GM12878 (cell line): ENCODE results near the gene YARS1. TPM values are rescaled to one million over a fixed set of nuclear protein-coding genes. Genes with fewer than 3 reads are reported as not detected.

Source experiments
- BMI1 ChIP-seq: fragments of 450-650 bp; IDR thresholded peaks from 2 replicates; pipeline ENCODE4 v1.6.1; 2016; ENCODE audit warnings: mild to moderate bottlenecking, moderate library complexity, borderline replicate concordance
- FOS ChIP-seq: IDR thresholded peaks from 3 replicates; pipeline ENCODE4 v1.6.1; 2011; ENCODE audit warnings: borderline replicate concordance; ENCODE audit not compliant: insufficient read length; ENCODE audit errors: extremely low read depth
- HCFC1 ChIP-seq: fragments of 150-350 bp; IDR thresholded peaks from 2 replicates; pipeline ENCODE4 v1.6.1; 2014; ENCODE audit warnings: low read length
- IKZF2 ChIP-seq, 2 experiments: fragments of 450-650 bp; IDR thresholded peaks; 2 replicates each; pipeline ENCODE4 v1.6.1; 2017; ENCODE audit warnings: mild to moderate bottlenecking in 2 of 2, moderate library complexity in 2 of 2
- NBN ChIP-seq: fragments of 450-650 bp; IDR thresholded peaks from 2 replicates; pipeline ENCODE4 v1.6.1; 2016
- NR2C2 ChIP-seq: IDR thresholded peaks from 2 replicates; pipeline ENCODE4 v1.6.1; 2011; ENCODE audit warnings: borderline replicate concordance, low read depth; ENCODE audit not compliant: control insufficient read depth, insufficient read length
- RELA ChIP-seq: fragments of 450-650 bp; IDR thresholded peaks from 2 replicates; pipeline ENCODE4 v1.8.0; 2014; ENCODE audit warnings: borderline replicate concordance; ENCODE audit not compliant: partially characterized antibody
- SMAD1 ChIP-seq: fragments of 450-650 bp; IDR thresholded peaks from 2 replicates; pipeline ENCODE4 v1.6.1; 2018; ENCODE audit warnings: mild to moderate bottlenecking, low read depth; ENCODE audit not compliant: partially characterized antibody
- SMARCA5 ChIP-seq: fragments of 450-650 bp; IDR thresholded peaks from 2 replicates; pipeline ENCODE4 v1.6.1; 2017; ENCODE audit warnings: mild to moderate bottlenecking
- STAT1 ChIP-seq: fragments of 450-650 bp; conservative IDR thresholded peaks from 2 replicates; pipeline ENCODE4 v1.6.1; 2014; ENCODE audit warnings: antibody characterized with exemption, mild to moderate bottlenecking
- ZNF274 ChIP-seq: IDR thresholded peaks from one replicate; pipeline ENCODE4 v1.8.0; 2011; ENCODE audit not compliant: insufficient read length, insufficient read depth
- polyA plus RNA-seq, 11 experiments: library from polyadenylated mRNA; depleted of rRNA in 4 of 11; unstranded in 6 of 11; stranded (reverse) in 5 of 11; fragments of >200 nt; fragmentation: Nextera tagmentation in 4 of 11; fragmentation: Illumina TruSeq in 1 of 11; extraction: Ambion mirVana in 4 of 11; extraction: Trizol in 1 of 11; gene quantifications; 1 replicate in 1 of 11; 2 replicates in 10 of 11; pipeline versions ENCODE4 v1.2.1 to v1.2.3, GENCODE V29; 2011 to 2016; ENCODE audit warnings: inconsistent platforms in 2 of 11, missing spikeins in 2 of 11, low read depth in 1 of 11
- total RNA-seq, 4 experiments: library from RNA; depleted of rRNA in 3 of 4; stranded (reverse); fragments of >200 nt in 3 of 4; fragmentation: Illumina TruSeq in 1 of 4; extraction: Trizol in 1 of 4; gene quantifications; 2 replicates each; pipeline versions ENCODE4 v1.2.1 to v1.2.3, GENCODE V29; 2013 to 2021
- TF ChIP-seq, protein P1 (sequence below): IDR thresholded peaks from 2 replicates; pipeline ENCODE4 v1.6.1; 2012; ENCODE audit warnings: low read length, inconsistent platforms
- TF ChIP-seq, protein P2 (sequence below): fragments of 450-650 bp; IDR thresholded peaks from 2 replicates; pipeline ENCODE4 v1.6.1; 2016; ENCODE audit warnings: mild to moderate bottlenecking

YARS1 gene
- total and polyA plus RNA-seq, 10 of the 15 experiments (the other 5 are each of a cell fraction or from before 2014, with no cell fraction given), result 39.9 to 202 (median 136) TPM

DNA sequence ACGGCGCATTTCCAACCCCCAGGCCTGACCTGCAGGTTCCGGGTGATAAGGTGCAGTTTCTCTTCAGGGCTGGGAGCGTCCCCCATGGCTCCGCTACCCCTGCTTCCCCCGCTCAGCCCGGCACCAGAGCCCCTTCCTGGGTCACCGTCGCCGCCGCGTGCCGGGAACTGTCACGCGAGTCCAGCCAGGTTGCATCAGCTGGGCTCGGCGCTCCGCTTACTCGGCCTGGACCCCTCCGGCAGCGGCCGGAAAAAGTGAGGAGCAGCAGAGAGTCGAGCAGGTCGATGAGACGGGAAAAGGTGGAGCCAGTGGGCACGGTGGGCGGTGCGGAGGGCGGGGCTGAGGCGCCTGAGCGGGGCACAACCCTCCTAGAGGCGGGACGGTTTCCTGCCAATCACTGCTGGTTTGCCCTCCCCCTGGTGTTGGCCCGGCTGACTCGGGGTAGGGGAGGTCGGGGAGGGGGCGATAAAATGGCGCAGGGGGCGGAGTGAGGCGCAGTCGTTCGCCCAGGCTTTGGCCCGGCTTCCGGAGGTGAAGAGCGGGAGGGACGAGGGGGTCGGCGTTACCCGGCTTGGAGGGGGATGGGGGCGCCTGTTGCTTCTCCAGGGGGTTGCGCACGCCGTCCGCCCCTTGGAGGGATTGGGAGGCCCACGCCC is at the start of gene YARS1, which contains the start of gene S100PBP (continued):
- TF ChIP-seq FOS, result no peak
- TF ChIP-seq, protein P1, sequence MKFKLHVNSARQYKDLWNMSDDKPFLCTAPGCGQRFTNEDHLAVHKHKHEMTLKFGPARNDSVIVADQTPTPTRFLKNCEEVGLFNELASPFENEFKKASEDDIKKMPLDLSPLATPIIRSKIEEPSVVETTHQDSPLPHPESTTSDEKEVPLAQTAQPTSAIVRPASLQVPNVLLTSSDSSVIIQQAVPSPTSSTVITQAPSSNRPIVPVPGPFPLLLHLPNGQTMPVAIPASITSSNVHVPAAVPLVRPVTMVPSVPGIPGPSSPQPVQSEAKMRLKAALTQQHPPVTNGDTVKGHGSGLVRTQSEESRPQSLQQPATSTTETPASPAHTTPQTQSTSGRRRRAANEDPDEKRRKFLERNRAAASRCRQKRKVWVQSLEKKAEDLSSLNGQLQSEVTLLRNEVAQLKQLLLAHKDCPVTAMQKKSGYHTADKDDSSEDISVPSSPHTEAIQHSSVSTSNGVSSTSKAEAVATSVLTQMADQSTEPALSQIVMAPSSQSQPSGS, result no peak
- peak; percentile 57 to 69 for TF ChIP-seq IKZF2 (IDR thresholded peaks at IDR 0.05)
- peak; percentile 99 for TF ChIP-seq NR2C2
- no peak for TF ChIP-seq SMAD1
- TF ChIP-seq RELA, result peak; percentile 93
- TF ChIP-seq ZNF274, result no peak
- TF ChIP-seq BMI1, result no peak
- TF ChIP-seq, protein P2, sequence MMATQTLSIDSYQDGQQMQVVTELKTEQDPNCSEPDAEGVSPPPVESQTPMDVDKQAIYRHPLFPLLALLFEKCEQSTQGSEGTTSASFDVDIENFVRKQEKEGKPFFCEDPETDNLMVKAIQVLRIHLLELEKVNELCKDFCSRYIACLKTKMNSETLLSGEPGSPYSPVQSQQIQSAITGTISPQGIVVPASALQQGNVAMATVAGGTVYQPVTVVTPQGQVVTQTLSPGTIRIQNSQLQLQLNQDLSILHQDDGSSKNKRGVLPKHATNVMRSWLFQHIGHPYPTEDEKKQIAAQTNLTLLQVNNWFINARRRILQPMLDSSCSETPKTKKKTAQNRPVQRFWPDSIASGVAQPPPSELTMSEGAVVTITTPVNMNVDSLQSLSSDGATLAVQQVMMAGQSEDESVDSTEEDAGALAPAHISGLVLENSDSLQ, result peak; percentile 98
- peak; percentile 85 for TF ChIP-seq HCFC1
- TF ChIP-seq STAT1, result peak; percentile 97
- no peak for TF ChIP-seq SMARCA5
- peak; percentile 91 for TF ChIP-seq NBN
